Fibroblast of skin of right quadriceps (primary cell): ENCODE measurements around the gene MSANTD7.
"Not testable (repeated sequence)": the region's sequence is repeated elsewhere in the genome, so short reads cannot be mapped to it uniquely, and the experiment has no call there.

Source experiments
- DNase-seq: peaks from one replicate; pipeline ENCODE4 v3.0.0-alpha.2; 2013

The MSANTD7 gene, protein sequence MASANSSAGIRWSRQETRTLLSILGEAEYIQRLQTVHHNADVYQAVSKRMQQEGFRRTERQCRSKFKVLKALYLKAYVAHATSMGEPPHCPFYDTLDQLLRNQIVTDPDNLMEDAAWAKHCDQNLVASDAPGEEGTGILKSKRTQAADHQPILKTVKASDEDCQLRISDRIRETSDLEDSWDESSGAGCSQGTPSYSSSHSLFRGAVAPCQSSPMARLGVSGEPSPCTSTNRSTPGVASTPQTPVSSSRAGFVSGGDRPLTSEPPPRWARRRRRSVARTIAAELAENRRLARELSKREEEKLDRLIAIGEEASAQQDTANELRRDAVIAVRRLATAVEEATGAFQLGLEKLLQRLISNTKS

GRCh38 chr10:14837757-14838581, at the start of gene MSANTD7, which contains the start of the genes CDNF and HSPA14:
Gene MSANTD7, plus strand, starts transcription at chr10:14838306. Its CDS starts 3,979 bp downstream, at chr10:14842285.
Gene CDNF, minus strand, starts transcription at chr10:14838037. Its CDS starts 91 bp downstream, at chr10:14837946.
Gene HSPA14, plus strand, starts transcription at chr10:14838306. Its CDS starts 97 bp downstream, at chr10:14838403.
- DNase-seq = peak; percentile 99

GRCh38 chr10:14798636-14799035, 39.5 kb upstream of the MSANTD7 start:
- no peak for DNase-seq

DNA sequence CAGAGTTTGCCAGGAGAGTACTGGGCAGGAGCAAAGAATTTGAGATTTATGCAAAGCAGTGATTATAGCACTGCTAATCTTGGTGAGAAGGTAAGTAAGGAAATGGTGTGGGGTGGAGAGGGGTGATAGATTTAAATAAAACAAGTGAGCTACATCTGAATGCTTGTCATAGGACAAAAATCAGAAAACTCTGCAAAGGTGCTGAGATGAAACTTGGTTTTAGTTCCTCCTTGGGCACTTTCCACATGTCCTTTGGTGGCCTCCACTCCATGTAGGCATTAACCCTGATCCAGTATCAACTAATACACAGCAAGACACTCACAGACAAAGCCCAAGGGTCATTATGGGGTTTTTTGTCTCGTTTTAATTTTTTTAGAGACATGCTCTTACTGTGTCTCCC, 37.7 kb upstream of the MSANTD7 start:
- no peak for DNase-seq

- no peak for DNase-seq
These were observed 36.4 kb upstream of the MSANTD7 start for GRCh38 chr10:14801723-14802122.

- no peak for DNase-seq
These were observed 34.3 kb upstream of the MSANTD7 start for GRCh38 chr10:14803827-14804226.

GRCh38 chr10:14806318-14806717, 31.8 kb upstream of the MSANTD7 start:
- no peak for DNase-seq

DNA sequence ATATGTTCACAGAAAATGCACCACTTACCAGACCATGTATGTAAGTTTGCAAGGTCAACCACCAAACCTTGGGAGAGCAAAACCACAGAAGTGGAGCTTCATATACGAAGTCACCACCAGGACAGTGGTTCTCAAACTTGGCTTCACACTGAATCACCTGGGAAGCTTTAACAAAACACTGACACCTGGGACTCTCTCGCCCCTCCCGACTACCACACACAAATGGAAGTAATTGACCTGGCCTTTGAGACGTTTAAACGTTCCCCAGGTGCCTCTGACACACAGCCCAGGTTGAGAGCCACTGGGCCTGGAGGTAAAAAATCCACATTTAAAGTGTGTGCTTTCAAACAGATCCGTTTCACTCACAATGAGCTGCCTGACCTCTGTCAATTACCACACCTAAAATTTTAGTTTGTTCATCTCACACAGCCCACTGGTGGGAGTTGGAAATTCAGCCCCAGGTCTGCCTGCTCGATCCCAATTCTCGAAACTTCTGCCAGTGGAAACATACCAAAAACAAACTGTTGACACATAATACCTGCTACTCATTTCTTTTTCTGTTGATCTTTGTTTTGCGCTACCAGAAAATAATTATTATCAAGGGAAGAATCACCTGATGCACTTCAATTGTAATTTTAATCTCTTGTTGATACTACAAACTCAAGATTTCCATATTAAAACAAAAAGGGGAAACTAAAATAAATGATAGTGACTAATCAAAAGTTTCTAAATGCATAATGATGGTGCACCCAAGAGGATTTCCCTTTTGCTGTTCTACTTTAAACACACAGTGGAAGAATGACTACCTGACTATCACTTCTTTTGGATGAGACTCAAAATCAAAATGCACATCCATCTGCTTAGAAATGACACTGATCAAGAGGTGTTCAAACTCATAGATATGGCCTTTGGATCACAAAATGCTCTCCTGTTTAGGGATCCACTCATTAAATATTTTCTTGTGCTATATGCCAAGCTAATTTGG, 26.8 kb upstream of the MSANTD7 start:
- no peak for DNase-seq

DNA sequence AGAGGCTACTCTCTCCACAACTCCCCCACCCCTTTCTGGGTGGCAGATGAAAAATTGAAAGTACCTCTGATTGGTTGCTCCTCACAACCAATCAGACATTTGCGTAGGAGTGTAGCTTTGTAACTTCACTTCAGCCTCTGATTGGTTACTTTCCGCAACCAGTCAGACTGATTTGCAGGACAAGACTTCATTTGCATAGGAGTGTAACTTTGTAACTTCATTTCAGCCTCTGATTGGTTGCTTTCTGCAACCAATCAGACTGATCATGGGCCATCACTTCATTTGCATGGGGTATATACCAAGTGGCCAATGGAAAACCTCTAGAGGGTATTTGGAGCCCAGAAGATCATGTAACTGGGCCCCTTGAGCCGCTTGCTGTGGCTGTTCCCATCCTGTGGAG, 25.8 kb upstream of the MSANTD7 start:
- DNase-seq = peak; percentile 15

GRCh38 chr10:14815681-14816080, 22.4 kb upstream of the MSANTD7 start:
- DNase-seq = no peak

DNA sequence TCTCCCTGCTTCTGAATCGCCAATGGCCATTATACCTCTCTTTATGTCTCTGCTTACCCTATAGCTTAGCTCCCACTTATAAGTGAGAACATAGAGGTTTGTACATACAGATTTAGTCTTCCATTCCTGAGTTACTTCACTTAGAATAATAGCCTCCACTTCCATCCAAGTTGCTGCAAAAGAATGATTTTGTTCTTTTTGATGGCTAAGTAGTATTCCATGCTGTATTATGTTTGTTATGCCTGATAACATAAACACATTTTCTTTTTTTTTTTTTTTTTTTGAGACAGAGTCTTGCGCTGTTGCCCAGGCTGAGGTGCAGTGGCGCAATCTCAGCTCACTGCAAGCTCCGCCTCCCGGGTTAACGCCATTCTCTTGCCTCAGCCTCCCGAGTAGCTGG, 21.4 kb upstream of the MSANTD7 start:
- not testable (repeated sequence) for DNase-seq

DNA sequence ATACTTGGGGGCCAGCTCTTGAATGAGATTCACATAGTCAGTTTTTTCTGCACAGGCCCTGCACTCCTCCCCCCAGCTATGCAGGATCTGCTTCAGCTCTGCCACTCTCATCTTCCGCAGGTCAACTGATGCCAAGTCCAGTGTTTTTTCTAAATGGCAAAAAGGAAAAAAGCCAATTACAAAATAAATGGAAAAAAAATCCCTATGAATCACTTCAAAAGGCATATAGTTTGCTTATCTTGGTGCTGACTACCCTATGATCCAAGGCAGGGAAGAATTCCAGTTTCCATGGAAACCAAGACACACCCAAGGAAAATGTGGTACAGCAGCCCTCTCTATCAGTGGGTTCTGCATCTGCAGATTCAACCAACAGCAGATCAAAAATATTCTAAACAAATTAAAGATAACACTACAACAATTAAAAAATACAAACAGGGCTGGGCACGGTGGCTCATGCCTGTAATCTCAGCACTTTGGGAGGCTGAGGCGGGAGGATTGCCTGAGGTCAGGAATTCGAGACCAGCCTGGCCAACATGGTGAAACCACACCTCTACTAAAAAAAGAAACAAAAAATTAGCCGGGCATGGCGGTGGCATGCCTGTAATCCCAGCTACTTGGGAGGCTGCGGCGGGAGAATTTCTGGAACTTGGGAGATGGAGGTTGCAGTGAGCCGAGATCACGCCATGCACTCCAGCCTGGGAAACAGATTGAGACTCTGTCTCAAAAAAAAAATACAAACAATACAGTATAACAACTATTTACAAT, 17.9 kb upstream of the MSANTD7 start:
- peak; percentile 68 for DNase-seq

- no peak for DNase-seq
These were observed 17.3 kb upstream of the MSANTD7 start for GRCh38 chr10:14820775-14821154.

DNA sequence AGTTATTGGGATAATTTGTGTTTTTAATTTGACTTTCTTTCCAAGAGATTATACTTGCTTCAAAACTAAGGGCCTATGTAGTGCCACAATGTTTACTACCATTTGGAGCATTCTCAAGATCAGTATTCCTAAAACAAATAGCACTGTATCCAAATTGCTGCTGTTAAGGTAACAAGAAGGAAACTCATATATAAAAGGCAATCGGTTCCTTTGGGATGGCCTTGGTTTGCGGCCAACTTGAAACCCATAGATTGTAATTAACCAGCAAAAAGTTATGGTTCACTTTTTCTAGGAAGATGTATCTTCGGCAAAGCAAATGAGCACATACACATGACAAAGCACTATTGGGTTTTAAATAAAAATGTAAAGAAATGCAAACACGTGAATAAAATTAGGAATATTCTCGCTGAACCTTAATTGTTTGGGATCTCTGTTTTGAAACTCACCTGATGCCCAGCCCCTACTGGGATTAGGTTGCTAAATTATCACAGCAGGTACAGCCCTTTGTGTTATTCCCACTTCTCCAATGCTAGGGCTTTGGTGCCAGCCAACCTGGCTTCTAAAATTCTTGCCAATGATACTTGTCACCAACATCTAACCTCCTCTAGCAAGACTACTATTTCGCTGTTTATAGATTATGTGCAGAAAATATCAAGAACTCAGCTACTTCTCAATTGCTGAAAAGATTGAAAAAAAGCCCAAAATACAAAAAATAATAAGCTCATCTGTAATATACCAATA, 16.3 kb upstream of the MSANTD7 start:
- DNase-seq = no peak

GRCh38 chr10:14822879-14823755, 15.0 kb upstream of the MSANTD7 start:
- peak; percentile 40 for DNase-seq

DNA sequence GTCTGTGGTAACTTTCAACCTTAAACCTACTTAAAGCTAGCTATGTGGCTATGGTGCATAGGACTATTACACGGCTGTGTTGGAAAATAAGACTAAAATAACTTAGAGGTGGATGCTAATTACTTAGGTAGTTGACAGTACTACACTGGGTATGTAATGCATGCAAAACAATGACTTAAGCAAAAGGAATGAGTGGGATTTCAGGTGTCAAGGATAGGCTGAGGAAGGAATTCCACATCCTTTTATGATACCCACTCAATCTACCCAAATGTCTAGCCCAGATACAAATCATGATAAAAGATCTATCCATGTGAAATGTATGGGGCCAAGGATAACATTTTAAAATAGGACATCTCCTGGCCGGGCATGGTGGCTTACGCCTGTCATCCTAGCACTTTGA, 14.1 kb upstream of the MSANTD7 start:
- DNase-seq = no peak

GRCh38 chr10:14826076-14826829, 11.9 kb upstream of the MSANTD7 start:
- no peak for DNase-seq

DNA sequence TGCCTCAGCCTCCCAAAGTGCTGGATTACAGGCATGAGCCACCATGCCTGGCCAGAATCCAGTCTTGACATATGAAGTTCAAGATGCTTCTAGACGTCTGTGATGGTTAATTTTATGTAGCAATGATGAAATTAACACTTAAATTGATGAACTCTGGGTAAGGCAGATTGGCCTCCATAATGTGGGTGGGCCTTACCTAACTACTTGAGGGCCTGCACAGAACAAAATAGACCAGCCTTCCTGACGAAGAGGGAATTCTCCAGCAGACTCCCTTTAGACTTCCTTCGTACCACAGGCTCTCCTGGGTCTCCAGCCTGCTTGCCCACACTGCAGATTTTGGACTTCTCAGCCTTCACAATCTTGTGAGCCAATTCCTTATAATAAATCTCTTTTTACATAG, 5.0 kb upstream of the MSANTD7 start:
- DNase-seq = no peak

DNA sequence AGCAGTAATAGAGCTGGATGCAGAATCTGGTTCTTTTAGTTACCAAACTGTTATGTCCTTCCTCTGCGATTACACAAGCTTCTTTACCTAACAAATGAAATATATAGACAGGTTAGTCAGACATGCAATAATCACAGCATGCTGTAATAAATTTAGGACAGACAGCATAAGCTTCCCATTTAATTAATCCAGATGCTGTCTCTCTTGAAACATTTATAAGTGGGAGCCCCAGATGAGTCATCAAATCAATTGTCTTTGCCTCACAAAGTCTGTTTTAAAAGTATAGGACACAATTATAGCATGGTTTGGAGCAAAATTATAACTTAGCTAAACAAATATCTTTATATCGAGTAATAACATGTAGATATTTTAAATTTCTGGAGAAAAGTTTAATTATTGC, 1.9 kb upstream of the MSANTD7 start:
- peak; percentile 57 for DNase-seq

- DNase-seq = no peak
These were observed 926 bp upstream of the MSANTD7 start for GRCh38 chr10:14837003-14837756.
